ENCODE data around the gene TMEM35A. TPM values are rescaled to one million over a fixed set of nuclear protein-coding genes. Genes with fewer than 3 reads are reported as not detected.

TMEM35A gene
- total RNA-seq, 1 donor from 2014 or later = 0.30 TPM

Other genes starting within 250 kb of the TMEM35A start
- gene NOX1, start 204.5 kb upstream of the TMEM35A start, total RNA-seq = not detected in 2 replicates
- 0.17 and 0.30 TPM in 2 replicates for gene XKRX, start 150.0 kb upstream of the TMEM35A start, total RNA-seq
- not detected in 2 replicates for gene ARL13A, start 109.2 kb upstream of the TMEM35A start, total RNA-seq
- 15.1 and 17.8 TPM in 2 replicates for gene TRMT2B, start 26.8 kb upstream of the TMEM35A start, total RNA-seq
- 1.2 and 14.6 TPM in 2 replicates for gene CENPI, start 19.3 kb downstream of the TMEM35A start, total RNA-seq
- 0.05 TPM in 1 of 2 replicates, not detected in the other for gene DRP2, start 140.9 kb downstream of the TMEM35A start, total RNA-seq
- gene TAF7L, start 212.5 kb downstream of the TMEM35A start, total RNA-seq = 0.10 TPM in 1 of 2 replicates, not detected in the other